ENCODE data around the gene BORCS6. TPM values are rescaled to one million over a fixed set of nuclear protein-coding genes. Genes with fewer than 3 reads are reported as not detected.

Gene BORCS6
- total and polyA plus RNA-seq, 2 experiments from 2014 or later = 1.8 to 7.1 TPM

- TF ChIP-seq ZNF114 (CRISPR knock-in tag; IDR thresholded peaks at IDR 0.05) (no peak), STAT1 (IDR thresholded peaks at IDR 0.05; ENCODE audit: unreplicated experiment) (no peak), EZH2 (IDR thresholded peaks at IDR 0.05; ENCODE audit: low read depth, unreplicated experiment) (no peak), CREB1 (CRISPR knock-in tag; IDR thresholded peaks at IDR 0.05; ENCODE audit: low read depth) (no peak), POLR2AphosphoS5 (IDR thresholded peaks at IDR 0.05; ENCODE audit: low read depth) (no peak), EZH2phosphoT487 (IDR thresholded peaks at IDR 0.05; ENCODE audit: unreplicated experiment) (no peak), ZNF462 (CRISPR knock-in tag; IDR thresholded peaks at IDR 0.05) (no peak)
- TF ChIP-seq, protein P1, sequence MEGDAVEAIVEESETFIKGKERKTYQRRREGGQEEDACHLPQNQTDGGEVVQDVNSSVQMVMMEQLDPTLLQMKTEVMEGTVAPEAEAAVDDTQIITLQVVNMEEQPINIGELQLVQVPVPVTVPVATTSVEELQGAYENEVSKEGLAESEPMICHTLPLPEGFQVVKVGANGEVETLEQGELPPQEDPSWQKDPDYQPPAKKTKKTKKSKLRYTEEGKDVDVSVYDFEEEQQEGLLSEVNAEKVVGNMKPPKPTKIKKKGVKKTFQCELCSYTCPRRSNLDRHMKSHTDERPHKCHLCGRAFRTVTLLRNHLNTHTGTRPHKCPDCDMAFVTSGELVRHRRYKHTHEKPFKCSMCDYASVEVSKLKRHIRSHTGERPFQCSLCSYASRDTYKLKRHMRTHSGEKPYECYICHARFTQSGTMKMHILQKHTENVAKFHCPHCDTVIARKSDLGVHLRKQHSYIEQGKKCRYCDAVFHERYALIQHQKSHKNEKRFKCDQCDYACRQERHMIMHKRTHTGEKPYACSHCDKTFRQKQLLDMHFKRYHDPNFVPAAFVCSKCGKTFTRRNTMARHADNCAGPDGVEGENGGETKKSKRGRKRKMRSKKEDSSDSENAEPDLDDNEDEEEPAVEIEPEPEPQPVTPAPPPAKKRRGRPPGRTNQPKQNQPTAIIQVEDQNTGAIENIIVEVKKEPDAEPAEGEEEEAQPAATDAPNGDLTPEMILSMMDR (conservative IDR thresholded peaks at IDR 0.05; ENCODE audit: low read depth in 2 of 2) = no peak
- TF ChIP-seq, protein P2, sequence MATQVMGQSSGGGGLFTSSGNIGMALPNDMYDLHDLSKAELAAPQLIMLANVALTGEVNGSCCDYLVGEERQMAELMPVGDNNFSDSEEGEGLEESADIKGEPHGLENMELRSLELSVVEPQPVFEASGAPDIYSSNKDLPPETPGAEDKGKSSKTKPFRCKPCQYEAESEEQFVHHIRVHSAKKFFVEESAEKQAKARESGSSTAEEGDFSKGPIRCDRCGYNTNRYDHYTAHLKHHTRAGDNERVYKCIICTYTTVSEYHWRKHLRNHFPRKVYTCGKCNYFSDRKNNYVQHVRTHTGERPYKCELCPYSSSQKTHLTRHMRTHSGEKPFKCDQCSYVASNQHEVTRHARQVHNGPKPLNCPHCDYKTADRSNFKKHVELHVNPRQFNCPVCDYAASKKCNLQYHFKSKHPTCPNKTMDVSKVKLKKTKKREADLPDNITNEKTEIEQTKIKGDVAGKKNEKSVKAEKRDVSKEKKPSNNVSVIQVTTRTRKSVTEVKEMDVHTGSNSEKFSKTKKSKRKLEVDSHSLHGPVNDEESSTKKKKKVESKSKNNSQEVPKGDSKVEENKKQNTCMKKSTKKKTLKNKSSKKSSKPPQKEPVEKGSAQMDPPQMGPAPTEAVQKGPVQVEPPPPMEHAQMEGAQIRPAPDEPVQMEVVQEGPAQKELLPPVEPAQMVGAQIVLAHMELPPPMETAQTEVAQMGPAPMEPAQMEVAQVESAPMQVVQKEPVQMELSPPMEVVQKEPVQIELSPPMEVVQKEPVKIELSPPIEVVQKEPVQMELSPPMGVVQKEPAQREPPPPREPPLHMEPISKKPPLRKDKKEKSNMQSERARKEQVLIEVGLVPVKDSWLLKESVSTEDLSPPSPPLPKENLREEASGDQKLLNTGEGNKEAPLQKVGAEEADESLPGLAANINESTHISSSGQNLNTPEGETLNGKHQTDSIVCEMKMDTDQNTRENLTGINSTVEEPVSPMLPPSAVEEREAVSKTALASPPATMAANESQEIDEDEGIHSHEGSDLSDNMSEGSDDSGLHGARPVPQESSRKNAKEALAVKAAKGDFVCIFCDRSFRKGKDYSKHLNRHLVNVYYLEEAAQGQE (IDR thresholded peaks at IDR 0.05; ENCODE audit: unreplicated experiment) = no peak
- TF ChIP-seq, protein P3, sequence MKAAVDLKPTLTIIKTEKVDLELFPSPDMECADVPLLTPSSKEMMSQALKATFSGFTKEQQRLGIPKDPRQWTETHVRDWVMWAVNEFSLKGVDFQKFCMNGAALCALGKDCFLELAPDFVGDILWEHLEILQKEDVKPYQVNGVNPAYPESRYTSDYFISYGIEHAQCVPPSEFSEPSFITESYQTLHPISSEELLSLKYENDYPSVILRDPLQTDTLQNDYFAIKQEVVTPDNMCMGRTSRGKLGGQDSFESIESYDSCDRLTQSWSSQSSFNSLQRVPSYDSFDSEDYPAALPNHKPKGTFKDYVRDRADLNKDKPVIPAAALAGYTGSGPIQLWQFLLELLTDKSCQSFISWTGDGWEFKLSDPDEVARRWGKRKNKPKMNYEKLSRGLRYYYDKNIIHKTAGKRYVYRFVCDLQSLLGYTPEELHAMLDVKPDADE (IDR thresholded peaks at IDR 0.05) = no peak
- H3K79me2 ChIP-seq (replicated peaks; ENCODE audit: insufficient read depth) = peaks cover 8% of the 10 kb centered on the region; the same call in 1 of the 2 replicates
- Mint-ChIP-seq H3K9me3 (no peaks in the 10 kb centered on the region), H3K4me1 (peaks cover 22% of the 10 kb centered on the region), H3K27me3 (ENCODE audit: insufficient read depth, low read depth, poor library complexity) (peaks cover 12% of the 10 kb centered on the region), H3K4me3 (no peak overlapping the region; the same call in 2 of the 3 replicates), H3K27ac (no peak overlapping the region), H3K36me3 (ENCODE audit: low read depth) (peaks cover under 1% of the 10 kb centered on the region)
- peaks cover 6% of the 10 kb centered on the region; the same call in 1 of the 2 replicates for H3F3A ChIP-seq (replicated peaks; ENCODE audit: low read depth)
- peaks cover 20% of the 10 kb centered on the region for H3K4me1 ChIP-seq (ENCODE audit: insufficient read depth)
- H3K36me3 ChIP-seq (ENCODE audit: insufficient read depth) = no peaks in the 10 kb centered on the region
- H3K4me3 ChIP-seq = no peak overlapping the region
- H3K27me3 ChIP-seq (ENCODE audit: insufficient read depth) = no peaks in the 10 kb centered on the region
- no peak overlapping the region for H3K27ac ChIP-seq (ENCODE audit: low read depth)
- H3K4me2 ChIP-seq = no peak overlapping the region
- no peak for DNase-seq (ENCODE audit: low spot score)
- no peaks in the 10 kb centered on the region for H3K9me2 ChIP-seq (ENCODE audit: insufficient read depth)
- H2AFZ ChIP-seq = no peak overlapping the region
- H4K20me1 ChIP-seq (replicated peaks; ENCODE audit: insufficient read depth) = no peaks in the 10 kb centered on the region
- ATAC-seq = no peak
Measured at GRCh38 chr17:8166731-8167130, 23.2 kb downstream of the BORCS6 start.

Measured in GM23338 (cell line).